ENCODE data around the gene LRRTM1.

The LRRTM1 gene

DNA sequence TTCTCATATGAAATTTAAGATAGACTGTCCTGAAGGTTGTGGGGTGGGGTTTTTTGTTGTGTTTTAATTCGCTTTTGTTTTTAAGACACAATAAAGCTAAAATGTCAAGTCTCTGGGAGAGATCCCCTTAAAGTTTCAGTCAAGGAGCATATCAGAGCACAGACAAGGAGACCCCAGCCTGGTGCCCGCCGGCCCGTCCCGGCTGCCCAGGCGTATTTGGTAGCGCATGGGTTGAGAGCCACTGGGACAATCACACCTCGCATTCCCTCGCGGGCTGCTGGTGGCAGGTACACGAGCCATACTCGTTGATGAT, 2.6 kb downstream of the LRRTM1 start:
- DNase-seq, result no peak

GRCh38 chr2:80300954-80301353, 3.6 kb downstream of the LRRTM1 start:
- no peak for DNase-seq

- no peak for DNase-seq
These were observed 4.2 kb downstream of the LRRTM1 start for GRCh38 chr2:80300346-80300745.

- DNase-seq, result no peak
These were observed 4.9 kb downstream of the LRRTM1 start for GRCh38 chr2:80299661-80300060.

DNA sequence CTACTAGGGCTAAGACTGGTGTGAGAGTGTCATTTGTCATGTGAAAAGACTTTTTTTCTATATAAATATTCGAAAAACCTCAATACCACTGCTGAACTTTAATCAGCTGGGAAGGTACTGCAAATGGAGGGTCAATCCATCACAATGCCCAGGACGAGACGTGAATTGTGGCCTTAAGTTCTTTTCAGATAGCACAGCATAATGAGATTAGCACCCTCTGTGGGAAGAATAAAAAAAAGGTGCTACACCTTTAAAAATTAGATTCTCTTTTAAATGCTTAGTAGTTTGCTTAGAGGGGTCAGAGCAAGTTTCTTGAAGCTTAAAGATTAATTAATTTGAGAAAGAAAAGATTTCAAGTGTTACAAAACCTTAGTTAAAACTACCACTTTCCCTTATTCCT, 5.6 kb downstream of the LRRTM1 start:
- no peak for DNase-seq

DNA sequence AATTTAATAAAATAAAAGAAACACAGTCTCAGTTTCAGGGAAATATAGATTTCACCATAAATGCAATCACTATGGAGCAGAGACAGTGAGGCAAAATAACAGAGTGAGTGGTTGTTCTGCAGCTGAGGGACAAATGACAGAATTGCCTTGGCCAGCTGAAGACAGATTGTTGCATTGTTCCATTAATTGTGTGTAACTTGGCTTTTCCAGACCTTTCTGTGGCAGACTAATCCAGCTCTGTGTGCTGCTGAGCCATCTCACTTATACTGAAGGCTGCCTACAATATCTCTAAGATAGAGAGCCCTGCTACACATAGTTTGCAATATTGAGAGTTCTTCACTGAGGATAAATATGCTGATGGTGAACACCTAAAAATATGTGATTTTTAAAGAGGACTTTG, 11.5 kb downstream of the LRRTM1 start:
- no peak for DNase-seq

- no peak for DNase-seq
These were observed 12.1 kb downstream of the LRRTM1 start for GRCh38 chr2:80292474-80292873.

DNA sequence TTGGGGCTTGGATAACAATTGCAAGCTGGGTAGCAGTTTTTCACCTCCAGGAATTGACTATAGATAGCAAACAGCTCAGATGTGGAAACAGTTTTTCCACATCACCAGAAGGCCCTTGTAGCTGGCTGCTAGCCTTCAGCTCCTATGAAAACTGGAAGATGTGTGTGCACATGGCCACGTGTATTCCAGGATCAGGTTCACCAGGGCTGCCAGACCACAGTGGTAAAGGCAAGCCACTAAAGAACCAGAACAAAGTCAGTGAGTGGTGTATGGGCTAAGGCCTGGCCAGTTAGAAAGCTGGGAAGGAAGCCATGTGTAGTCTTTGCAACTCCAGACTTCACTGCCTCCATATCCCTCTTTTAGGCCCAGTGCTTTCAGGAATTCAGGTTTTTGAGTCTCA, 12.9 kb downstream of the LRRTM1 start:
- DNase-seq, result peak; percentile 66

DNA sequence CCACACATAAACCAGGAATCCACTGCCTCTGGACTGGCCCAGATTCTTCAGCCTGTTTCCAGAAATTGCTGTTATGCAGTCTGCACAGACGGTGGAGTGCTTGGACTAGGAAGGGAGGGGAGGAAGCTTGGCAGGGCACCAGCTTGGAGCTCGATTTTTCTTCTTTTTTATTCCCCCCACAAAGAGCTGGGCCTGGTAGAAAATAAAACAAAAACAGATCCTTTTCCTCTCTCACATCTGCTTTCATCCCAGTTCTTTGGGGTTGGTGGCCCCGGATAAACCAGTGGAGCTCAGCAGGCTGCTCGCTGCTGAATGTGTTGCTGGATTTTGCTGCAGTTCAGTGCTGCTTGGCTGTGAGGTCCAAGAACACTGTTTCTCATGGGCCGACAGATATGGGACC, 16.0 kb downstream of the LRRTM1 start:
- peak; percentile 58 for DNase-seq

DNA sequence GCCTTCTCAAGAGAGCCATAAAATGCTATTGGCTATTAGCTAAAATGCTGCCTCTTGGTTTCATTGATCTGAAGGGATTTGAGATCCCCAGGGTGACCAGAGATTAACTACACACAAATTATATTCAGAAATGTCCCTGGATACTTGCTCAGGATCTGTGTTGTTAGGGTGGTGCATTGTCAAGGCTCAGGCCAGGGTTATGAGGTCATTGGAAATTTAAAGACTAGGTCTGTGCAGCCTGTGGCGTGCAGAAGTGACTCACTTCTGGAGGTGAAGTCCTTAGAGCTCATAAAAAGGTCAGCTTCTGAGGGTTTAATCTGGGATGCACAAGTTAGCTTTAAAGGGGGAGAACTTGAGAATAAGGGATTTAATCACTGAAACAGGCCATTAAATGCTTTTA, 23.5 kb downstream of the LRRTM1 start:
- DNase-seq, result no peak

DNA sequence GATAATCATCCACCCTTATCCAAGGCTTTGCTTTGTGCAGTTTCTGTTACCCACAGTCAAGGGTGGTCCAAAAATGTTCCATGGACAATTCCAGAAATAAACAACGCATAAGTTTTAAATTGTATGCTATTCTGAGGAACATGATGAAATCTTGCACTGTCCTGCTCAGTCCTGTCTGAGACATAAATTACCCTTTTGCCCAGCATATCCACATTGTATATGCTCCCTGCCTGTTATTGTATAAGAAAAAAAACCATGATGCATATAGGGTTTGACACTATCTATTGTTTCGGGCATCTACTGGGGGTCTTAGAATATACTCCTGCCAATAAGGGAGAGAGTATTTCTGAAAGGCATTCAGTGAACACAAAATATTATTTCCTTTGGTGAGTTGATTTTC, 24.0 kb downstream of the LRRTM1 start:
- DNase-seq, result no peak

DNA sequence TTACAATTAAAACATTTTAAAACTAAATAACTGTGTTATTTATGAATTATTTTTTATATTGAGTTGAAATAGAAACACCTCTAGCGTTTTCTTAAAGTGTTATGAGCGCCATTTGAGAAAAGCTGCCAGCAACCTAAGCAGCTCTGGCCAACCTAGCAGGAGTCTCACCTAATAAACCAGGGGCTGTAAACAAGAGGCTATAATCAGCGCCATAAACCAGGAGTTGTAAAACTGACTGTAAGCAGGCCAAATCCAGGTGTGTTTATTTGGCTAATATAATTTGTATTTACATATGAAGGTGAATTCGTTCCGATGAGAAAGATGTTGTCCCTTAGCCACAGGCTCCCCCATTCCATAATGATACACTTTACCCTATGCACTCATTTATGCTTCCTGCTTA, 34.7 kb downstream of the LRRTM1 start:
- DNase-seq, result no peak

- no peak for DNase-seq
These were observed 38.3 kb downstream of the LRRTM1 start for GRCh38 chr2:80266231-80266630.

GRCh38 chr2:80259292-80259691, 45.3 kb downstream of the LRRTM1 start:
- no peak for DNase-seq

GRCh38 chr2:80258793-80259192, 45.8 kb downstream of the LRRTM1 start:
- DNase-seq, result no peak

- no peak for DNase-seq
These were observed 46.2 kb downstream of the LRRTM1 start for GRCh38 chr2:80258341-80258740.

DNA sequence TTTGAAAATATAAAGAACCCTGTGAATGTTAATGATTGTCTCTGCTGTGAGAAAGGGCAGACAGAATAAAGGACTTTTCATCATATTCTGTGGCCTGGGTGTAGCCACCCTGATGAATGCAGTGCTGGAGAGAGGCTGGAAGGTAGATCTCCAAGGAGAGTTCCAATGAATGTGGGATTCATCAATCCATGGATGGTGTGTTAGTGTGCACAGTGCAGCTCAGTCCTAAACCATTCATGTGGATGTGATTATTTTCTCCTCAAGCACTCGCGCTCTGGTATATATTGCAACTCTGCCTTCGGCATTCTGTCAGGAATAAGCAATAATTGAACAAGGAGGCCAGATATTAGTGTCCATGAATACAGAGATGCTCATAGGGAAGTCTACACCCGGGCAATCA, 47.1 kb downstream of the LRRTM1 start:
- no peak for DNase-seq

GRCh38 chr2:80256782-80257167, 47.8 kb downstream of the LRRTM1 start:
- DNase-seq, result no peak

GRCh38 chr2:80255918-80256781, 48.4 kb downstream of the LRRTM1 start:
- no peak for DNase-seq

DNA sequence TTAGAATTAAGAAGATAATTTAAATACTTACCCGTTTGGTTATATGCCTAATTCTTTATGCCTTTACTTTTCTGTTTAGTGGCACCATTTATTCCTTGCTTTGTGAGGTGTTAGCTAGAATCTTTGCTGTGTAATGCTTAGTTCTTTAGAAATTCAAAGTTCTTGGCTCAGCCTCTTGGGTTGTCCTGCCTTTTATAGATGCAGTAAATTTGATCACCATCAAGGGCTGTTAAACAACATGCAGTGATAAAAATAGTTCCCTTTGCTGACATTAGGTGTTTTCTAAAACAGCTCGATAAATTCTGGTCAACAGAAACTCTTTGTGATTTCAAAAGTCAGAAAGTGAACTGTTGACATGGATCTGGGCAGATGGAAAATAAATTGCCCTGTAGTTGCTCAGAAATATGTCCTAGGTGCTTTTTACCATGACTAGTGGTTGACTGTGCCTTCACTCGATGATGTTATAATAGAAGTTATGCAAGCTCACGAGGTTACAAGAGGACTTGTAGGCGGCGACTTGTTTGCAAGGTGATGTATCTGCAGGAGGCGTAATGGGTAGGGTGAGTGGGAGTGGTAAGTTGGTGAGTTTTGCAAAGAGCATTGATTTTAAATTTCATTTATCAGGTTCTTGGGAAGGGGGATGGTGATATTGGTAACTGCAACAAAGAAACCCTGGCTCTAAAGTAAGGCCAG, 52.1 kb downstream of the LRRTM1 start:
- no peak for DNase-seq

Measured in left hindlimb (tissue), 1 donor.